HG03571 (cell line): ENCODE results near the gene MCFD2.

Experiments
- ATAC-seq: cut with Tn5 transposase; IDR thresholded peaks from one replicate; pipeline ENCODE4 v1.9.1; 2021; ENCODE audit not compliant: unreplicated experiment

Gene MCFD2

DNA sequence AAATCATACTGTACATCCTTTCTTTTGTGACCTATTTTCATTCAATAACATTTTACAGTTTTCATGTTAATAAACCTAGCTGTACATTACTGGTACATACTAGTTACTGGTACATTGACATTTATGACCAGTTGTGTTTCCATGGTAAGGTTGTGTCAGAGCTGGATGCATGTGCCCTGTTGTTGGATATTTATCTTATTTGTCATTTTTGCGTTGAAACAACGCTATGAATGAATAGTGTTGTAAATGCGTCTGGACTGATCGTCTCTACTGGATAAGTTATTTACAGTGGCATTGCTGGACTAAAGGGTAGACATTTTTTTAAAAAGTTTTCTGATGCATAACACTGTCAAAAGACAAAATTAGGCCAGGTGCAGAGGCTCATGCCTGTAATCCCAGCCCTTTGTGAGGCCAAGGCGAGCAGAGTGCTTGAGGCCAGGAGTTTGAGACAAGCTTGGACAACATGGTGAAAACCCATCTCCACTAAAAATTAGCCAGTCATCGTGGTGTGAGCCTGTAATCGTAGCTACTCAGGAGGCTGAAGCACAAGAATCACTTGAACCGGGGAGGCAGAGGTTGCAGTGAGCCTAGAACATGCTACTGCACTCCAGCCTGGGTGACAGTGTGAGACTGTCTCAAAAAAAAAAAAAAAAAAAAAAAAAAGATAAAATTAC, 40.2 kb downstream of the MCFD2 start:
- no peak for ATAC-seq

GRCh38 chr2:46874236-46874929, 41.2 kb downstream of the MCFD2 start:
- no peak for ATAC-seq

- ATAC-seq = no peak
Observed at GRCh38 chr2:46873604-46874068, 42.0 kb downstream of the MCFD2 start.

- ATAC-seq = no peak
Observed at GRCh38 chr2:46872902-46873603, 42.6 kb downstream of the MCFD2 start.

GRCh38 chr2:46871976-46872381, 43.6 kb downstream of the MCFD2 start:
- no peak for ATAC-seq

DNA sequence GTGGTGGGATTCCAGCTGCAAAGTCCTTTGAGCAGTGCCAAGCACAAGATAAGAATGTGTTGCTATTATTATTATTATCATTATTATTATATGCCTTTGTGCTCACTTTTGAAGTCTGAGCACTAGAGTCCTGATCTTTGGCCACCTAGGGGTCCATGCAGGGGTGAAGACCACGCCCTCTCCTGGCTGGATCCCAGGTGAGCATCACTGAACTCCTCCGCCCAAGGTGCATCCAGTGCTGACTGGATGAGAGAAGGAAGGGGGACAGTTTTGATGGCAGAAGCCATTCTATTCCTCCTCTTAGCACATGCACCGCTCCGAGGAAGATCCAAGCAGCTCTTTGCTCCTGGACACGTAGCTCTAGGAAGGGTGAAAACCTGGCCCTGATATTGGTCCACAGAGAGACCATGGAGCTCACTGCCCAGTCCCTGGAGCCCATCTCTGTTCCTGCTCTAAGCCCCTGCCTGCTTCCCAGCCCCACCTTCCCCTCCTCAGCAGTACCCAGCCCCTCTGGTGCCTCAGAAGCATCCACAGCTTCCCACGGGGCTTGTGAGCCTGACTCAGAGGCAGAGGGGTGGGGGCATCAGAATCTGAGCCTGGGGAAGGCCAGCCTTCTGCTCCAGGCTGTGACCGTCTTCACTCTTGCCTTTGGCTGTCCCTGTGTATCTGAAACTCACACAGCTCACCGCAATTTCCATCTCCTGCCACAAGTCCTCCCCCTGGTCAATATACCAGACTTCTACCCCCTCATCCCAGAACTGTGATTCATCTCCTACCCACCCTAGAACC, 45.4 kb downstream of the MCFD2 start:
- ATAC-seq = no peak

GRCh38 chr2:46869621-46870020, 46.0 kb downstream of the MCFD2 start:
- ATAC-seq = no peak

- ATAC-seq = no peak
Observed at GRCh38 chr2:46866770-46867246, 48.8 kb downstream of the MCFD2 start.

GRCh38 chr2:46865181-46865970, 50.2 kb downstream of the MCFD2 start:
- no peak for ATAC-seq

DNA sequence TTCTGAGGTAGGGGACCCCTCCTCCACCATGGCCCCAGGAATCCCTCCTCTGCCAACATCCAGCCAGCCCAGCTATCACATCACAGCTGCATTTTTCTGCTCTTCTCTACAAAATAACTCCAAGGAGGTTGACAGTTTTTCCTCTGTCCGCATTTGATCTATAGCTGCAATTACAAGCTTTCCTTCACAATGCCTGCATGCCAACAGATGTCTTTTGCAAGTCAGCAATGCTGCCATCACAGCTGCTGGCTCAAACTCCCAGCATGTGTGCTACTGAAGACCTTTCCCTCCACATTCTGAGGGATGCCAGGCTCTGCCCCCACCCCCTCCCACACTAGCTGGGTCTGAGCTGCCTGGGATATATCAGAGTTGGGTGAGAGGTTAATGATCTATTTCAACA, 51.7 kb downstream of the MCFD2 start:
- no peak for ATAC-seq

DNA sequence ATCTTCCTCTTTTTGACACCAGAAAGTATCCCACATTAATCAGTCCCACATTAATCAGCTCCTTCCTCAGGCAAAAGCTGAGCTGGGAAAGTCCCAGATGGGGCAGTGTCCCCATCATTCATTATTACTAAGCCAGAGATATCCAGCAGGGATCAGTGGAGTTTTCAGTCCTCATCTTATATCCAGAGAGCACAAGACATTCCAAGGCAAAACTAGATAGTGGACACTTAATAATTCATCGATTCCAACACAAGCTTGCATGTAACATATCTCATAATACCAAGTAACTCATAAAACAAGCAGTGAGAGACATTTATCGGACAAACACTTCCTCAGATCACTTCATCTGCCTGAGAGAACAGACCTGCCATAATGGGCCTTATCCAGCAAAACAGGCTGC, 53.1 kb downstream of the MCFD2 start:
- ATAC-seq = no peak

DNA sequence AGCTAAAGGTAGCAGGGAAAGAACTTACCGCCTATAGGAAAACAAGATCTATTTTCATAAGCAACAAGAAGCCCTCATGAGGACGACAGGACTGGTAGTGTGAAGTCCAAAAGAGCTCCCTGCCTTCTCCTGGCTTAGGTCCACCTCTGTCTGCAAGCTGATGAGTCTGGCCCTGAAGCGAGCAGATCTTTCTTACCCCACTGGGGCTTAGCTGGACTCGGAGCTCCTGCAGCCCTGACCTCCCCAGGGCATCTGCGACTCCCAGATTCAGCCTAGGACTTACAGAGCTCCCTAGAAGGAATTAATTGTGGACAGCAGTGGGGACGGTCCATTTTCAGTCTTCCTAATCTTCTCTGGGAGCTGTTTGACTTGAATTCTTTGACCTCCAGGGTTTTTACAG, 53.7 kb downstream of the MCFD2 start:
- no peak for ATAC-seq

GRCh38 chr2:46859482-46859881, 56.1 kb downstream of the MCFD2 start:
- ATAC-seq = no peak

DNA sequence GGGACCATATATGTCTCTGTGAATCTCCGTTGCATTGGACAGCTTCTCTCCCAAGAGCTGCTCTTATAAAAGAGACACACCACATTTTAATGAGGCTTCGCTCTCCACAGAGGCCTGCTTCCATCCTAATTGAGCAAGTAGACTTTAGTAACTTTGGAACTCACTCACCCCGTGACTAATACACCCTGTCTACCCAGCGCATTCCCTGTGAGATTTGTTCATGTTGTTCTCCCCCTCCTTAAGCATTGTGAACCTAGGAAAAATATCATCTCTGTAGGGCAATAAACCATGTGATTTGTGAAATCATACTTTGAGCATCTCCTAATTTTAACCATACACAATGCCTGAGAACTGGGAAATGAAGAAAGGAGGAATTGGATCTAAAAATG, 56.9 kb downstream of the MCFD2 start:
- no peak for ATAC-seq

DNA sequence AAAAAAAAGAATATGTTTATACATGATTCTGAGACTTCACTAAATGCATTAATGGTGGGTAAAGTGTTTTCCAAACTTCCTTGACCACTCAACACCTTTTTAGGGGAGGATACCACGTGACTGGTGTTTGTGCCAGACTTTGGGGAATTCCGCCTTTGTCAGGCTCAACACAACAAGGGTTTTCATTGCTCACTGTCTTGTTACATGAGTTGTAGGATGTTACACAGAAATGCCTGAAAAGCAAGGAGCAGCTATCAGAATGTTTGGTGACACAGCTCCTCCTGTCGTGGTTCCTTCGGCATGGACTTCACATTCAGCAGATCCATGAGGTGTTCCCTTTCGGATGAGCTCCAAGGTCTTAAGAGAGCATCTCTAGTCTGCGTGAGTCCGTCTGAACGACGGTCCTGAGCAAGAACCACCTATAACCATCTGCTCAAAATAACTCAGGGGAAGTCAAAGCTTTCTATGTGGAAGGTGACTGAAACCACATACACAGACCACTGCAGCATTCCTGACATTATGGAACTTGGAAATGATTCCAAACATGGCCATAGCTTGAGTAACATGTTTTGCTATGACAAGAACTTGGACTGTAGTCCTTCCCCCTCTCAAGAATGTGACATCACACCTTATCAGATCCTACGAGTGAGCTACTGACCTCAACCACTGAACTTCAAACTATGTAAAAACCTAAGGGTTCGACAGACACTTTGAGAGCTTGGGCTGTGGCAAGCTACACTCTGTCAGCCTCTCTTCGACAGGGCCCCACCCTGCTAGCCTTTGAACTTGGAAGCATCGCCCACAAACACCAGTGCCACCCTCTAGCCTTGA, 57.5 kb downstream of the MCFD2 start:
- ATAC-seq = no peak

GRCh38 chr2:46856336-46856735, 59.3 kb downstream of the MCFD2 start:
- no peak for ATAC-seq

DNA sequence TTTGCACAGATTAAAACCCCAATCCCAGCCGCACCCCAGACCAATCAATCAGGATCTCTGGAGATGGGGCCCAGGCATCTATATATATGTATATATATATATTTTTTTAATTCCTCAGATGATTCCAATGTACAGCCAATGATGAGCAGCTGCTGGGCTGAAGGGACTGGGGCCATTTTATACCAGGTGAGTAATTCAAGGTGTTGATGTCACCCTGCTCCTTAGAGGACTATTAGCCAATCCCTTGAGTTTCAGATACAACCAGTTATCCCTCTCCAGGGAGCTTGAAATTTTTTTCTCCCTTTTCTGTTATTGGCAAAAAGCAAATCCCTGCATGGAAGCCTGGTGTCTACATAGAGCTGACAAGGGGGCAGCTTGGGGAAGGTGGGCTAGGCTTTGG, 59.8 kb downstream of the MCFD2 start:
- no peak for ATAC-seq

DNA sequence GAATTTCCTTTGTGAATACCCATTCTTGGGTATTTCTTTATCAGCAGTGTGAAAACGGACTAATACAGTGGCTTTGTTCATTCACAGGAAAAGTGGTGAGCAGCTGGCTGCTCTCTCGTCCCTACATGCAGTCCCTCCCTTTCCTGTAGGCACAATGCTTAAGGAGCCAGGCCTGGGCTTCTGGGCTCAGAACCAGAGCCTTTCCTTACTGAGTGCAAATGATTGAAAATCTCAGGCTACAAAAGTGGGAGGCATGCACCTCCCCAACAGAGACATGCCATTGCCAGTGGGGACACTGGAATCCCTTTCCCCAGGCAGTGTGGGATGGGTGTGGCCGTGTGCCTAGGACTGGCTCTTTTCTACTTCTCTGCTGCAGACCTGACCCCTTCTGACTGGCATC, 61.3 kb downstream of the MCFD2 start:
- ATAC-seq = no peak

DNA sequence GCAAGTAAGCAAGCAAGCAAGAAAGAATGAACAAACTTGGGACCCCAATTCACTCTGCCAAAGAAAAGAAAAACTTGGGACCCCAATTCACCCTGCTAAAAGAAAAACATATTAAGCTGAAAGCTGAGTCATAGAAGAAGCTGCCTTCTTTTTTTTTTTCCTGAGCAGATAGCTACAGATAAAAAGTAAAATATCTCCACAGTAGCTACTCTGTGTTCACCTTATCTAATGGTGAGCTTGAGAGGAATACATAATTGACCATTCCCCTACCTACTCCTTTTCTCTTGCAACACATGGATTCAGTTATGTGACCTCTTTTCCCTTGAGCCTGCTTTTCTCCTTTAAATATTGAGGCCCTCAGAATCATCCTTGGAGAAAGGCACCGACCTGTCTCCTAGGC, 63.0 kb downstream of the MCFD2 start:
- no peak for ATAC-seq

DNA sequence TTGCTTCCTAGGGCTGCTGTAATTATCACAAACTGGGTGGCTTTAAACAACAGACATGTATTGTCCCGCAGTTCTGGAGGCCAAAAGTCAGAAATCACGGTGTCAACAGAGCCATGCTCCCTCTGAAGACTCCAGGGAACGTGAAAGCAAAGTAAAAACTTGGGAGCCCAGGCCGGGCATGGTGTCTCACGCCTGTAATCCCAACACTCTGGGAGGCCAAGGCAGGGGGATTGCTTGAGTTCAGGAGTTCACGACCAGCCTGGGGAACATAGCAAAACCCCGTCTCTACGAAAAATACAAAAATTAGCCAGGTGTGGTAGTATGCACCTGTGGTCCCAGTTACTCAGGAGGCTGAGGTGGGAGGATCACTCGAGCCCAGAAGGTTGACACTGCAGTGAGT, 63.5 kb downstream of the MCFD2 start:
- no peak for ATAC-seq
